Cardiac fibroblast (primary cell): ENCODE results near the gene NPY2R.

Experiments
- DNase-seq, 2 donors: peaks; one replicate each; pipeline versions ENCODE4 v3.0.0 to v3.0.0-alpha.2; 2010; ENCODE audit warnings: low read depth in 2 of 2
- H3K4me3 ChIP-seq, 2 donors: replicated peaks in 1 of 2; 1 replicate in 1 of 2; 2 replicates in 1 of 2; pipeline ENCODE4 v1.5.1; 2011; ENCODE audit warnings: low read depth in 2 of 2, low read length in 2 of 2, mild to moderate bottlenecking in 2 of 2, moderate library complexity in 1 of 2
- TF ChIP-seq, protein P1 (sequence below): IDR thresholded peaks from one replicate; pipeline ENCODE4 v1.5.1; 2011; ENCODE audit warnings: low read depth, mild to moderate bottlenecking, low read length, inconsistent platforms

The NPY2R gene

DNA sequence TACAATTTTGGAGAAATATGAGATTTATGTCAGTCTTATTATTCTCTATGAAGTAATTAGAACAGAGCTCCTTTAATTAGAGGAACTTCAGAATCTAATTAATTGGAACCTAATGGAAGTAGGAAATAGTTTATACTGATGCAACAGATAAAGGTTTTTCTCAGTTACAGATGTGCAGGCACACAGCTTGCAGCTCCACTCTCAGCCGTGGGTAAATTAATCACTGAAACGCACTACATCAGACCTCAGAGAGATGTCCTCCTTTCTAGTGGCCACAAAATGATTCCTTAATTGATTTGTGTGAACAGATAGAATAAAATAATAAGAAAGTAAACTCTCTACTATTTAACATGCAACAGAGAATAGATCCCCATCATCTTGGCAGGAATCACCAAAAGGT, 21.5 kb upstream of the NPY2R start:
- DNase-seq, result no peak
- TF ChIP-seq, protein P1, sequence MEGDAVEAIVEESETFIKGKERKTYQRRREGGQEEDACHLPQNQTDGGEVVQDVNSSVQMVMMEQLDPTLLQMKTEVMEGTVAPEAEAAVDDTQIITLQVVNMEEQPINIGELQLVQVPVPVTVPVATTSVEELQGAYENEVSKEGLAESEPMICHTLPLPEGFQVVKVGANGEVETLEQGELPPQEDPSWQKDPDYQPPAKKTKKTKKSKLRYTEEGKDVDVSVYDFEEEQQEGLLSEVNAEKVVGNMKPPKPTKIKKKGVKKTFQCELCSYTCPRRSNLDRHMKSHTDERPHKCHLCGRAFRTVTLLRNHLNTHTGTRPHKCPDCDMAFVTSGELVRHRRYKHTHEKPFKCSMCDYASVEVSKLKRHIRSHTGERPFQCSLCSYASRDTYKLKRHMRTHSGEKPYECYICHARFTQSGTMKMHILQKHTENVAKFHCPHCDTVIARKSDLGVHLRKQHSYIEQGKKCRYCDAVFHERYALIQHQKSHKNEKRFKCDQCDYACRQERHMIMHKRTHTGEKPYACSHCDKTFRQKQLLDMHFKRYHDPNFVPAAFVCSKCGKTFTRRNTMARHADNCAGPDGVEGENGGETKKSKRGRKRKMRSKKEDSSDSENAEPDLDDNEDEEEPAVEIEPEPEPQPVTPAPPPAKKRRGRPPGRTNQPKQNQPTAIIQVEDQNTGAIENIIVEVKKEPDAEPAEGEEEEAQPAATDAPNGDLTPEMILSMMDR, result no peak
- H3K4me3 ChIP-seq, result no peak overlapping the region

DNA sequence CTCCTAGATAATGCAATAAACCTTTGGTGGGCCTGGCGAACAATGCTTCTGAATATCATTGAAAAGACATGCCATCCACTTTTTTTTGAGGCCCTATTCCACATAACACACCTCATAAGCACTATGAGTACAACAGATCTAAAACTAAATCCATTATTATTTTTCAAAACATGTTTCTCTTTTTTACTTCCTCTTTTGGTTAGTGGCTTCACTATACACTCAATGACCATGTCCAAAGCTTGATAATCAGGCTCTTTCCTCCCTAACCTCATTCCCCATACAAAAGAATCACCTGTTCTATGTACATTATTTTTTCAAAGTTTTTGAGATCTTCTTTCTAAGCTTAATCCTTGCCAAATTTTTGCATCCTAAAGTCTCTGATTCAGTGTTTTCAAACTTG, 20.4 kb upstream of the NPY2R start:
- no peak for DNase-seq
- TF ChIP-seq, protein P1, result no peak
- H3K4me3 ChIP-seq, result no peak overlapping the region

GRCh38 chr4:155190099-155190498, 18.3 kb upstream of the NPY2R start:
- DNase-seq, result no peak
- H3K4me3 ChIP-seq, result no peak overlapping the region
- TF ChIP-seq, protein P1, result no peak

DNA sequence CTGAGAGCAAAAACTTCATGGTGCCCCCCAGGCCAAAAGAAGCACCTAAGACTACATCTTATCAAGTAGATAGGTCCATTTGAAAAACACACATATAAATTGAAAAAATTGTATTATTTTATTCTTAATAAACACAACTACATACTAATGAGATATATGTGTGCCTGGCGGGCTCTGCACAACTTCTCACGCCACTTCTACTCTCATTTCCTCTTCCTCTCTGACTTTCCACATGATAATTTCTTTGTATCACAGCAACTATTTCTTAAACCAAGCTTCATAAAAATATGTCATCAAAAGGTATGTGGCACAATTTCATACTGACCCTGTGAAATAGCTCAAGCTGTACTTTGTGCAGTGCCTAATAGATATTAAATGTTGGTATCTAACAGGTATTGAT, 10.7 kb upstream of the NPY2R start:
- DNase-seq, result no peak
- TF ChIP-seq, protein P1, result no peak

DNA sequence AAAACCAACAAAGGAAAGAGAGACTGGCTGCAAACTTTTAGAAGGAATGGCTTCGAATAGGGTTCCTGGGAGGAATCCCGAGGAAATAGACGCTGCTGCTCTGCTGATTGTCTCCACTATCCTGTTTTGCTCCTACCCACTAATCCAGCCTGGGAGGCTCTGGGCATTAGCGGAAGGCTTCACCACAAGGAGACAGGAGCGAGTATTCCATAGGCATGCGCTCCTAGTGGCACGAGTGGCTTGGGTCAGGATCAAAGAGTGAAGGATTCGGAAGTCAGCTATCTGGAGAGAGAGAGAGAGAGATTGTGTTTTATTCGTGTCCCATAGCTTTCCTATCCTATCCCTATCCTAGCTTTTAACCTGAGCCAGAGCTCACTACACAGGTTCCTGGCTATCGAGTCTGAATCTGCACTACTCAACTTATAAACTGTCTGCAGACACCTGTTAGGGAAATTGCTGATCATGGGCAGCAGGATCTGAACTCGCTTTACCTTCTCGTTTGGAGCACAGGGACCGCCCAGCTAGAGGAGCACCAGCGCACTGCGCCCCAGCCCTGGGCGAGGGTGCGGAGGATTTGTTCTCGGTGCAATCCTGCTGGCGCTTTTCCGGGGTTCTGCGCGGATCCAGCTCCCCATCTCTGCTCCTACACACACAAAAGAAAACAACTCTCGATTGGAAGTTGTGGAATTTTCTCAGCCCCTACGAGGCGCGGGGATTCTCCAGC, 740 bp upstream of the NPY2R start:
- TF ChIP-seq, protein P1, result no peak

More for the DNA sequence above, 10.7 kb upstream of the NPY2R start:
- H3K4me3 ChIP-seq, result no peak overlapping the region

GRCh38 chr4:155220025-155220424, 11.6 kb downstream of the NPY2R start:
- no peak for DNase-seq
- no peak overlapping the region for H3K4me3 ChIP-seq
- TF ChIP-seq, protein P1, result no peak

More for the DNA sequence above, 740 bp upstream of the NPY2R start:
- peak overlapping the region; percentile 25 to 34 for H3K4me3 ChIP-seq
- DNase-seq, result peak in 1 of 2 donors; percentile 16

- no peak overlapping the region for H3K4me3 ChIP-seq
- TF ChIP-seq, protein P1, result no peak
- DNase-seq, result no peak
These were observed 18.7 kb downstream of the NPY2R start for GRCh38 chr4:155227131-155227530.
